CD14-positive monocyte (primary cell): ENCODE measurements around the gene SOAT2. TPM values are rescaled to one million over a fixed set of nuclear protein-coding genes. Genes with fewer than 3 reads are reported as not detected.

Experiments used
- DNase-seq, 3 donors: peaks; one replicate each; pipeline ENCODE4 v3.0.0-alpha.2; 2011 to 2022
- H2AFZ ChIP-seq: 2 replicates; pipeline ENCODE4 v1.6.0; 2012; ENCODE audit warnings: mild to moderate bottlenecking, low read depth, low read length, inconsistent platforms; ENCODE audit not compliant: insufficient read depth, poor library complexity, severe bottlenecking
- H3K27ac ChIP-seq, 2 donors: 1 replicate in 1 of 2; 2 replicates in 1 of 2; pipeline ENCODE4 v1.5.1; 2012 to 2013; ENCODE audit warnings: low read length in 2 of 2, control low read depth in 1 of 2, inconsistent platforms in 1 of 2, low read depth in 1 of 2, mild to moderate bottlenecking in 1 of 2
- H3K27me3 ChIP-seq, 2 donors: one replicate each; pipeline versions ENCODE4 v1.6.0 to v1.6.1; 2011 to 2013; ENCODE audit warnings: low read length in 2 of 2; ENCODE audit not compliant: control insufficient read depth in 2 of 2, insufficient read depth in 2 of 2
- H3K36me3 ChIP-seq, 2 donors: replicated peaks in 1 of 2; 1 replicate in 1 of 2; 2 replicates in 1 of 2; pipeline versions ENCODE4 v1.5.1 to v1.6.1; 2012 to 2013; ENCODE audit warnings: low read length in 2 of 2, control low read depth in 1 of 2, inconsistent platforms in 1 of 2, mild to moderate bottlenecking in 1 of 2; ENCODE audit not compliant: insufficient read depth in 2 of 2, control insufficient read depth in 1 of 2
- H3K4me1 ChIP-seq, 2 donors: 1 replicate in 1 of 2; 2 replicates in 1 of 2; pipeline versions ENCODE4 v1.5.1 to v1.6.1; 2012 to 2013; ENCODE audit warnings: low read length in 2 of 2, control low read depth in 1 of 2, inconsistent platforms in 1 of 2, mild to moderate bottlenecking in 1 of 2, moderate library complexity in 1 of 2; ENCODE audit not compliant: insufficient read depth in 2 of 2, control insufficient read depth in 1 of 2
- H3K4me2 ChIP-seq: replicated peaks from 2 replicates; pipeline ENCODE3; 2012; ENCODE audit warnings: low read length, moderate library complexity, mild to moderate bottlenecking; ENCODE audit not compliant: poor library complexity, severe bottlenecking; ENCODE audit errors: extremely low read depth
- H3K4me3 ChIP-seq, 3 experiments: fragments of 200-600 bp in 1 of 3; sonication (generic) in 1 of 3; replicated peaks in 1 of 3; 1 replicate in 2 of 3; 2 replicates in 1 of 3; pipeline ENCODE4 v1.5.1; 2011 to 2013; ENCODE audit warnings: low read length in 3 of 3, mild to moderate bottlenecking in 3 of 3, control low read depth in 2 of 3, low read depth in 2 of 3, inconsistent platforms in 1 of 3, moderate library complexity in 1 of 3
- H3K79me2 ChIP-seq: 2 replicates; pipeline ENCODE4 v1.6.0; 2012; ENCODE audit warnings: mild to moderate bottlenecking, control low read depth, inconsistent platforms, low read length, moderate library complexity; ENCODE audit not compliant: insufficient read depth
- H3K9ac ChIP-seq: 2 replicates; pipeline ENCODE4 v1.6.0; 2017; ENCODE audit warnings: low read length, mild to moderate bottlenecking; ENCODE audit not compliant: insufficient read depth, poor library complexity, severe bottlenecking
- H3K9me3 ChIP-seq, 2 donors: replicated peaks in 1 of 2; 1 replicate in 1 of 2; 2 replicates in 1 of 2; pipeline versions ENCODE4 v1.5.1 to v1.6.1; 2012 to 2013; ENCODE audit warnings: low read length in 2 of 2, control low read depth in 1 of 2; ENCODE audit not compliant: control insufficient read depth in 1 of 2, insufficient read depth in 1 of 2
- H4K20me1 ChIP-seq: 2 replicates; pipeline ENCODE4 v1.6.0; 2012; ENCODE audit warnings: mild to moderate bottlenecking, low read length, control low read depth, moderate library complexity; ENCODE audit not compliant: insufficient read depth
- H3K27ac Mint-ChIP-seq, 7 donors: one replicate each; pipeline ENCODE4 v1.8.0; 2020; ENCODE audit warnings: mild to moderate bottlenecking in 7 of 7, mixed read lengths in 7 of 7, moderate library complexity in 6 of 7, inconsistent platforms in 2 of 7
- H3K27me3 Mint-ChIP-seq, 3 donors: one replicate each; pipeline ENCODE4 v1.8.0; 2021 to 2022; ENCODE audit warnings: low read depth in 3 of 3, mild to moderate bottlenecking in 3 of 3, mixed read lengths in 3 of 3, moderate library complexity in 3 of 3, inconsistent platforms in 1 of 3
- H3K36me3 Mint-ChIP-seq, 2 donors: one replicate each; pipeline ENCODE4 v1.8.0; 2020; ENCODE audit warnings: mixed read lengths in 2 of 2, inconsistent platforms in 1 of 2, mild to moderate bottlenecking in 1 of 2
- H3K4me1 Mint-ChIP-seq: one replicate; pipeline ENCODE4 v1.8.0; 2020; ENCODE audit warnings: mild to moderate bottlenecking, mixed read lengths
- H3K4me3 Mint-ChIP-seq, 2 donors: one replicate each; pipeline ENCODE4 v1.8.0; 2020; ENCODE audit warnings: mild to moderate bottlenecking in 2 of 2, mixed read lengths in 2 of 2, moderate library complexity in 1 of 2
- H3K9me3 Mint-ChIP-seq, 7 donors: one replicate each; pipeline ENCODE4 v1.8.0; 2020 to 2022; ENCODE audit warnings: mixed read lengths in 7 of 7, mild to moderate bottlenecking in 6 of 7, moderate library complexity in 6 of 7, inconsistent platforms in 2 of 7
- CTCF ChIP-seq: fragments of 200-600 bp; IDR thresholded peaks from one replicate; pipeline ENCODE4 v1.8.0; 2022; ENCODE audit warnings: antibody characterized with exemption, mild to moderate bottlenecking
- WGBS: methylation state at CpG from one replicate; pipeline ENCODE4 v1.1.5; 2013; ENCODE audit warnings: missing lambda C conversion rate; ENCODE audit not compliant: insufficient coverage; 5-methylcytosine and 5-hydroxymethylcytosine counted together
- intact Hi-C, 2 donors: fragments of 100-400 bp; cut with micrococcal nuclease; formaldehyde crosslinking; loops; one replicate each; pipeline versions ENCODE4 v1.15.0 to v1.15.1; 2023
- polyA plus RNA-seq, 3 donors: library from polyadenylated mRNA; depleted of rRNA in 1 of 3; unstranded in 2 of 3; stranded (reverse) in 1 of 3; fragments of 300-500 nt in 2 of 3; fragments of >200 nt in 1 of 3; fragmentation: Illumina TruSeq in 2 of 3; gene quantifications; 1 replicate in 2 of 3; 2 replicates in 1 of 3; pipeline ENCODE4 v1.2.3, GENCODE V29; 2012 to 2021

SOAT2 gene
- polyA plus RNA-seq, 3 donors: not detected

GRCh38 chr12:53124352-53124723, 21.1 kb downstream of the SOAT2 start:
- Histone ChIP-seq H3K4me3 (no peak overlapping the region), H3K36me3 (no peaks in the 10 kb centered on the region), H4K20me1 (no peaks in the 10 kb centered on the region), H3K79me2 (no peaks in the 10 kb centered on the region), H3K9me3 (no peaks in the 10 kb centered on the region), H3K27ac (no peak overlapping the region), H3K4me2 (no peak overlapping the region), H3K4me1 (peaks cover 18 to 24% of the 10 kb centered on the region in 2 donors), H2AFZ (no peak overlapping the region), H3K27me3 (no peaks in the 10 kb centered on the region), H3K9ac (no peak overlapping the region)
- Mint-ChIP-seq H3K36me3 (no peaks in the 10 kb centered on the region), H3K27me3 (peaks cover 3 to 7% (median 4%) of the 10 kb centered on the region in 3 donors), H3K9me3 (peaks cover 0 to 4% (median 0%) of the 10 kb centered on the region in 7 donors), H3K27ac (no peak overlapping the region), H3K4me1 (peaks cover 19% of the 10 kb centered on the region), H3K4me3 (no peak overlapping the region)
- no peak for TF ChIP-seq CTCF
- no peak for DNase-seq
- intact Hi-C loops: no loop called here

- H3K4me1 ChIP-seq: peaks cover 38 to 44% of the 10 kb centered on the region in 2 donors
- DNase-seq: no peak
- TF ChIP-seq CTCF: no peak
- Mint-ChIP-seq H3K9me3 (peaks cover 0 to 4% (median 0%) of the 10 kb centered on the region in 7 donors), H3K27me3 (peaks cover 3% of the 10 kb centered on the region in 3 donors), H3K4me3 (no peak overlapping the region), H3K4me1 (peaks cover 41% of the 10 kb centered on the region), H3K36me3 (no peaks in the 10 kb centered on the region), H3K27ac (no peak overlapping the region)
- no peak overlapping the region for H2AFZ ChIP-seq
- no CpG with 5 or more reads among the region's 1 CpG for WGBS
- H3K9me3 ChIP-seq: no peaks in the 10 kb centered on the region
- no peak overlapping the region for H3K9ac ChIP-seq
- H3K4me2 ChIP-seq: no peak overlapping the region
- H3K27ac ChIP-seq: no peak overlapping the region
- H3K79me2 ChIP-seq: no peaks in the 10 kb centered on the region
- intact Hi-C loops: no loop called here
- H3K27me3 ChIP-seq: no peaks in the 10 kb centered on the region
- H3K36me3 ChIP-seq: no peaks in the 10 kb centered on the region
- H4K20me1 ChIP-seq: no peaks in the 10 kb centered on the region
- H3K4me3 ChIP-seq: no peak overlapping the region
Measured at GRCh38 chr12:53127169-53127568, 23.9 kb downstream of the SOAT2 start.
